Tibial nerve (tissue), 3 donors: Measurements from ENCODE around the gene EMC1.

Source experiments
- CTCF ChIP-seq, 5 experiments: fragments of 200-600 bp in 3 of 5; fragments of 450-650 bp in 2 of 5; sonication (generic) in 3 of 5; IDR thresholded peaks; one replicate each; pipeline ENCODE4 v1.5.1; 2016 to 2019; ENCODE audit warnings: antibody characterized with exemption in 5 of 5, mild to moderate bottlenecking in 3 of 5, moderate library complexity in 2 of 5
- POLR2A ChIP-seq, 2 donors: fragments of 450-650 bp; IDR thresholded peaks; one replicate each; pipeline ENCODE4 v1.6.1; 2017; ENCODE audit warnings: antibody characterized with exemption in 2 of 2, mild to moderate bottlenecking in 2 of 2, moderate library complexity in 2 of 2

- TF ChIP-seq CTCF (IDR thresholded peaks at IDR 0.05) (no peak), POLR2A (IDR thresholded peaks at IDR 0.05) (no peak)
Measured at GRCh38 chr1:19257178-19257914, 6.0 kb upstream of the EMC1 start.
